NCI-H1436 treated with DMSO at 0.1 percent for 48 hours (cell line): ENCODE data around the gene ANKRD1.
"Not testable (repeated sequence)": the region's sequence is repeated elsewhere in the genome, so short reads cannot be mapped to it uniquely, and the experiment has no call there.

Source experiments
- DNase-seq: peaks from one replicate; lab custom pipeline; 2025; lab: John Stamatoyannopoulos, UW

ANKRD1 gene

GRCh38 chr10:90920986-90921666 lies at the start of gene ANKRD1:
Gene ANKRD1 (minus strand): TSS chr10:90921087. CDS start chr10:90921027, 60 bp downstream.
- DNase-seq = no peak

- no peak for DNase-seq
These were observed 49.2 kb upstream of the ANKRD1 start for GRCh38 chr10:90969947-90970673.

- no peak for DNase-seq
These were observed 48.2 kb upstream of the ANKRD1 start for GRCh38 chr10:90969121-90969534.

GRCh38 chr10:90968328-90969081 lies 47.6 kb upstream of the ANKRD1 start:
- no peak for DNase-seq

GRCh38 chr10:90967865-90968264 lies 47.0 kb upstream of the ANKRD1 start:
- DNase-seq = no peak

- no peak for DNase-seq
These were observed 45.3 kb upstream of the ANKRD1 start for GRCh38 chr10:90966146-90966545.

- no peak for DNase-seq
These were observed 44.8 kb upstream of the ANKRD1 start for GRCh38 chr10:90965720-90966119.

- DNase-seq = no peak
These were observed 44.0 kb upstream of the ANKRD1 start for GRCh38 chr10:90964781-90965465.

GRCh38 chr10:90963331-90963730 lies 42.4 kb upstream of the ANKRD1 start:
- no peak for DNase-seq

- no peak for DNase-seq
These were observed 39.5 kb upstream of the ANKRD1 start for GRCh38 chr10:90960355-90960814.

- DNase-seq = no peak
These were observed 38.9 kb upstream of the ANKRD1 start for GRCh38 chr10:90959826-90960225.

GRCh38 chr10:90958781-90959180 lies 37.9 kb upstream of the ANKRD1 start:
- no peak for DNase-seq

GRCh38 chr10:90947030-90947960 lies 26.4 kb upstream of the ANKRD1 start:
- DNase-seq = no peak

- no peak for DNase-seq
These were observed 24.7 kb upstream of the ANKRD1 start for GRCh38 chr10:90945491-90946070.

GRCh38 chr10:90944749-90945148 lies 23.9 kb upstream of the ANKRD1 start:
- no peak for DNase-seq

- not testable (repeated sequence) for DNase-seq
These were observed 22.1 kb upstream of the ANKRD1 start for GRCh38 chr10:90942980-90943379.

- DNase-seq = no peak
These were observed 18.8 kb upstream of the ANKRD1 start for GRCh38 chr10:90939648-90940047.

GRCh38 chr10:90939116-90939515 lies 18.2 kb upstream of the ANKRD1 start:
- DNase-seq = no peak

GRCh38 chr10:90937645-90938258 lies 16.9 kb upstream of the ANKRD1 start:
- DNase-seq = no peak

GRCh38 chr10:90936276-90936659 lies 15.4 kb upstream of the ANKRD1 start:
- DNase-seq = no peak
